HUES48 (cell line): Measurements from ENCODE around the gene DAPK1.

Source experiments
- H3K27ac ChIP-seq: one replicate; pipeline ENCODE4 v1.7.0; 2013; ENCODE audit warnings: low read depth, low read length, inconsistent platforms
- H3K27me3 ChIP-seq: 2 replicates; pipeline ENCODE4 v1.6.1; 2013; ENCODE audit warnings: mild to moderate bottlenecking, low read length; ENCODE audit not compliant: control insufficient read depth, insufficient read depth
- H3K36me3 ChIP-seq: 2 replicates; pipeline ENCODE4 v1.6.1; 2013; ENCODE audit warnings: low read length; ENCODE audit not compliant: control insufficient read depth, insufficient read depth
- H3K4me1 ChIP-seq: 2 replicates; pipeline ENCODE4 v1.6.1; 2013; ENCODE audit warnings: mild to moderate bottlenecking, low read length; ENCODE audit not compliant: control insufficient read depth, insufficient read depth
- H3K4me3 ChIP-seq: 2 replicates; pipeline ENCODE4 v1.5.1; 2013; ENCODE audit warnings: mild to moderate bottlenecking, low read depth, low read length
- H3K9ac ChIP-seq: 2 replicates; pipeline ENCODE4 v1.6.1; 2013; ENCODE audit warnings: mild to moderate bottlenecking, low read depth, low read length, moderate library complexity
- H3K9me3 ChIP-seq: 2 replicates; pipeline ENCODE4 v1.6.1; 2013; ENCODE audit warnings: low read length; ENCODE audit not compliant: control insufficient read depth, insufficient read depth

DAPK1 gene

DNA sequence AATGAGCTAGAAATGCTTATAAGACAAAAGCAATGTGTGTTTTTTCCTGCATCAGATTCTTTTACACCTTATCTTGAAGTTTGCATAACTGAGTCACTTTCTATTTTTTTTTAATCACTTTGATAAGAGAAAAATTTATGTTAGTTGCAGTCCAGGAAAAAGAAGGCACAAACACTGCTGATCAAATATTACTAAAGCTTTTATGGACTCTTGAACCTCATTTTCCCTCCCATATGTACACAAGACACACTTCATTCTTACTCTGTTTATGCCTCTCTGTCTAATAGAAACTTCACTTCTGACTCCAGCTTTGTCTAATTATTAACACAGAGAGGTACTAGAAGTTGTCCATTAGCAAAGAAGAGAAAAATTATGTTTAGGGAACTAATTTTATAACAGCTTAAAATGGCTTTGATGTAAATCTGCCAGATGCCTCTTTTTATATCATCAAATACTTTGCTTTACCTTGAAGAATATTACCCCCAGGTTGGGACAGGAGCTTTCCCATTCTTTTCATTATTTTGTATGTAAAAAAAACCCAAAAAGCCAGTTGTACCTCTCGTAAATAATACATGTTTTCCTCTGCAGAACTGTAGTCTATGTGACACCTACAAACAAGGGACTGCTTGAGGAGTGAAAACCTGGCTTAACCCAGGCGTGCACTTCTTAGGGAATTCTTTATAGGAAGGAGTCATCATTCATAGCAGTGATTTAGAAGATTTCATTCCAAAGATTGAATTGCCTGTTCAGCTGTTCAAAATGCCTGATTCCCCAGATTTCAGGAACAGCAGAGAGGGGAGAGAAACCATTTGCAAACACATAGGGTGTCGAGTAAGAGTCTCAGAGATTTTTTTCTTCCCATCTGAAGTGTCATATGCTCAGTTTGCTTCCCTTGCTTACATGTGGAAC is 72.6 kb downstream of the DAPK1 start:
- Histone ChIP-seq H3K9ac (no peak overlapping the region; the same call in 1 of the 2 replicates), H3K27me3 (no peaks in the 10 kb centered on the region), H3K4me1 (peaks cover 46% of the 10 kb centered on the region), H3K9me3 (no peaks in the 10 kb centered on the region), H3K4me3 (no peak overlapping the region), H3K36me3 (no peaks in the 10 kb centered on the region), H3K27ac (peak overlapping the region; percentile 59)

- H3K27me3 ChIP-seq: no peaks in the 10 kb centered on the region
- H3K4me1 ChIP-seq: peaks cover 34% of the 10 kb centered on the region
- H3K9ac ChIP-seq: no peak overlapping the region
- no peak overlapping the region for H3K27ac ChIP-seq
- no peaks in the 10 kb centered on the region for H3K36me3 ChIP-seq
- H3K9me3 ChIP-seq: no peaks in the 10 kb centered on the region
- H3K4me3 ChIP-seq: no peak overlapping the region
These were observed 75.1 kb downstream of the DAPK1 start for GRCh38 chr9:87572719-87573118.

- H3K9ac ChIP-seq: no peak overlapping the region
- no peaks in the 10 kb centered on the region for H3K9me3 ChIP-seq
- H3K27me3 ChIP-seq: no peaks in the 10 kb centered on the region
- no peak overlapping the region for H3K4me3 ChIP-seq
- H3K4me1 ChIP-seq: peaks cover 22% of the 10 kb centered on the region
- H3K36me3 ChIP-seq: no peaks in the 10 kb centered on the region
- H3K27ac ChIP-seq: no peak overlapping the region
These were observed 76.2 kb downstream of the DAPK1 start for GRCh38 chr9:87573841-87574342.

DNA sequence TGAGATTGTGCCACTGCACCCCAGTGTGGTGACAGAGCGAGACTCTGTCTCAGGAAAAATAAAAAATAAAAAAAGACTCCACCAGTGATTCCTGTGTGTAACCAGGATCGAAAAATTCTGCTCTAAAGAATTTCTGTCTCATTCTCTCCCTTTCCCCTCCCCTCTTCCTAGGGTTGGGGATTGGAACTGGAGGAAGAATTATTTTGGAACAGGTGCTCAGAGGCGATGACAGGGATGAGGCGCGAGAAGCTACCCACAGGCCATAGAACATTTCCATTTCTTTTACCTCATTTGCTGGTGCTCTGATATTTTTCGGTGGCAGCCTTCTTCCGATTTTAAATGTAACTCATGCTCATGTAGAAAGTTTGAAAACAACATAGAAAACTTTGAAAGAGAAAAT is 80.1 kb downstream of the DAPK1 start:
- no peak overlapping the region for H3K4me3 ChIP-seq
- H3K27me3 ChIP-seq: no peaks in the 10 kb centered on the region
- H3K9ac ChIP-seq: no peak overlapping the region
- H3K9me3 ChIP-seq: no peaks in the 10 kb centered on the region
- no peaks in the 10 kb centered on the region for H3K36me3 ChIP-seq
- no peak overlapping the region for H3K27ac ChIP-seq
- no peaks in the 10 kb centered on the region for H3K4me1 ChIP-seq

- Histone ChIP-seq H3K27me3 (no peaks in the 10 kb centered on the region), H3K36me3 (no peaks in the 10 kb centered on the region), H3K4me1 (no peaks in the 10 kb centered on the region), H3K27ac (no peak overlapping the region), H3K9me3 (no peaks in the 10 kb centered on the region), H3K4me3 (no peak overlapping the region), H3K9ac (no peak overlapping the region)
These were observed 81.0 kb downstream of the DAPK1 start for GRCh38 chr9:87578625-87579024.

DNA sequence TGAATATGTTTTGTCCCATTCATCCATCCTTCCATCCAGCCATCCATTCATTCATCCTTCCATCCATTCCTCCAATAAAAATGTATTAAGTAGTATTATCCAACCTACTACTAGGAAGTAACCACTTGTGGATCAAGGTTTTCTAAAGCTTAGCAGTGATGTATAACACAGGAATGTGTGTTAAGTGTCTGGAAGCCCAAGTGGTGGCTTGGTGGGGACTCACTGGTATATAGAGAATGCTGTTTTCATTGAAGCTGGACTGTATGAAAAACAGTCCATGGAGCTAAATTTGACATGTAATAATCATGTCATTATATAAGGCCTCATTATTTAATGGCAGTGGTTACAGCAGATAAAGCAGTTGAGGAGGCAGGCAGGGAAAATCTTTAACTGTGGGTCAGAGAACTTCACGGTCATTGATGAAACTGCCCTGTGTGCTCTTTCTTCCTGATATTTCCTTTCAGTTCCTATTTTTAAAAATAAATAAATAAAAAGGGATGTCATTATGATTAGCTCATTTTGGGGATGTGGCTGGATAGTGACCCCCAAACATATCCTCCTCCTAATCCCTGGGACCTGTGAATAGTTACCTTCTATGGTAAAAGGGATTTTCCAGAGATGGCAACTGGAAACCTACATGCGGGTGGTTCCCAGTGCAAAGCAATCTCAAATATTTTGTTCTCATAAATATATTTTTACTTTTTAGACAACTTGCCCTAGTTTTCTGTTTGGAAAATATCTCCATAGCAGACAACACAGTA is 82.3 kb downstream of the DAPK1 start:
- Histone ChIP-seq H3K36me3 (no peaks in the 10 kb centered on the region), H3K9ac (no peak overlapping the region), H3K9me3 (no peaks in the 10 kb centered on the region), H3K4me1 (no peaks in the 10 kb centered on the region), H3K27ac (no peak overlapping the region), H3K27me3 (no peaks in the 10 kb centered on the region), H3K4me3 (no peak overlapping the region)

GRCh38 chr9:87580941-87581438 is 83.3 kb downstream of the DAPK1 start:
- H3K27me3 ChIP-seq: no peaks in the 10 kb centered on the region
- H3K9ac ChIP-seq: no peak overlapping the region
- H3K27ac ChIP-seq: no peak overlapping the region
- H3K4me1 ChIP-seq: no peaks in the 10 kb centered on the region
- no peaks in the 10 kb centered on the region for H3K9me3 ChIP-seq
- H3K4me3 ChIP-seq: no peak overlapping the region
- H3K36me3 ChIP-seq: no peaks in the 10 kb centered on the region

- no peak overlapping the region for H3K9ac ChIP-seq
- no peaks in the 10 kb centered on the region for H3K27me3 ChIP-seq
- H3K27ac ChIP-seq: no peak overlapping the region
- H3K36me3 ChIP-seq: no peaks in the 10 kb centered on the region
- no peaks in the 10 kb centered on the region for H3K9me3 ChIP-seq
- no peak overlapping the region for H3K4me3 ChIP-seq
- H3K4me1 ChIP-seq: no peaks in the 10 kb centered on the region
These were observed 83.8 kb downstream of the DAPK1 start for GRCh38 chr9:87581513-87581912.

GRCh38 chr9:87581949-87582637 is 84.4 kb downstream of the DAPK1 start:
- Histone ChIP-seq H3K27me3 (no peaks in the 10 kb centered on the region), H3K9ac (no peak overlapping the region), H3K27ac (no peak overlapping the region), H3K9me3 (no peaks in the 10 kb centered on the region), H3K36me3 (no peaks in the 10 kb centered on the region), H3K4me3 (no peak overlapping the region), H3K4me1 (no peaks in the 10 kb centered on the region)

DNA sequence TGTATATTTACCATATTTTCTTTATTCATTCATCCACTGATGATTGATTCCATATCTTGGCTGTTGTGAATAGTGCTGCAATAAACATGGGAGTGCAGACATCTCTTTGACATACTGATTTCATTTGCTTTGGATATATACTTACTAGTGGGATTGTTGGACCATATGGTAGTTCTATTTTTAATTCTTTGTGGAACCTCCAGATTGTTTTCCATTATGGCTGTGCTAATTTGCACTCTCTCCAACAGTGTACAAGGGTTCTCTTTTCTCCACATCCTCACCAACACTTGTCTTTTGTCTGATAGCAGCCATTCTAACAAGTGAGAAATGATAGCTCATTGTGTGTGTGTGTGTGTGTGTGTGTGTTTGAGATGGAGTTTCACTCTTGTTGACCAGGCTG is 86.7 kb downstream of the DAPK1 start:
- Histone ChIP-seq H3K4me1 (0 out of 2 replicates have a peak, but pooled peaks cover 5% of the 10 kb centered on the region), H3K27me3 (no peaks in the 10 kb centered on the region), H3K27ac (no peak overlapping the region), H3K9ac (no peak overlapping the region), H3K9me3 (no peaks in the 10 kb centered on the region), H3K4me3 (no peak overlapping the region), H3K36me3 (no peaks in the 10 kb centered on the region)
